Stimulated activated CD8-positive, alpha-beta memory T cell treated with anti-CD3 and anti-CD28 coated beads, Interleukin-12 subunit alpha, Interleukin-12 subunit beta, amount 100 ng/mL, for 4 hours (primary cell): ENCODE data around the gene CEP85.

Source experiments
- DNase-seq: peaks from one replicate; pipeline ENCODE4 v3.0.0-alpha.2; 2020; ENCODE audit warnings: low read depth

The CEP85 gene

GRCh38 chr1:26315874-26316850, 82.2 kb downstream of the CEP85 start:
- no peak for DNase-seq

DNA sequence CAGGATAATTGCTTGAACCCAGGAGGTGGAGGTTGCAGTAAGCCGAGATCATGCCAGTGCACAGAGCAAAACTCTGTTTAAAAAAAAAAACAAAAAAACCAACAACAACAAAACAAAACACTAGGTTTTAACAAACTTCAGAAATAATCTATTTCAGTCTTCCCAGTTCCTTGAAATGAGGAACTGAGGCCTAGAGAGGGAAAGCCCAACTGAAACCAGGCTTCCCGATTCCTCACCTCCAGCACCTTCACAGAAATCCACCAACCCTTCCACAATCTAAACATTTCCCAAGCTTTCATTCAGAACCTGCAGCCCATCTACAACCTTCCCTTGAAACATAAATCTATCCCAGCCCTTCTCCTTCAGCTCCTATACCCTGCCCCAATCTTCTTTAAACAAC, 83.1 kb downstream of the CEP85 start:
- no peak for DNase-seq

DNA sequence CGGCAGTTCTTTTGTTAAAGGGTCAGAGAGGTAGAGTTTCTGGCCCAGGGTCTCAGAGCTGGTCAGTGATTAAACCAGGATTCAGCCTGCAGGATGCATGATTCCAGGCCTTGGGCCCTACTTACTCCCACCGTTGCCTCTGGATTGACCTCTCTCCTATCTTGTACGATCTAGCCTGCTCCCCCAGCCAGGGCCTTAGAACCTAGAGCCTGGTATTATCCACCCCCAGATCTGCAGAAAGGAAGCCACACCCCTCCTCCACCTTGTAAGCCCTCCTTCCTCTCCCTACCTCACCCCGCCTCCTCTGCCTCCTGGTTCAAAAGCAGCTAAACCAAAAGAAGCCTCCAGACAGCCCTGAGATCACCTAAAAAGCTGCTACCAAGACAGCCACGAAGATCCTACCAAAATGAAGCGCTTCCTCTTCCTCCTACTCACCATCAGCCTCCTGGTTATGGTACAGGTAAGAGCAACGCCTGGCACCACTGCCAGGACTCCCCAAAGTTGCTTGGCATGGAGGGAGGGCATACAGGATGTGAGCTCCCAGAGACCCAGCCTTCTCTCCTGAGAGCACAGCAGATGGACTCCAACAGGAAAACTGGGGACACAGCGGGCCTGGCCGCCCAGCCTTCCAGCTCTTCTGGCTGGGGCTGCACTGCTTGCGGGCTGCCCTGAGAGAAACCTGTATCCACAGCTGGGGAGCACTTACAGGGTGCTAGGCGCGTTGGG, 83.8 kb downstream of the CEP85 start, which contains the start of gene CD52:
CD52 (plus strand) TSS at position 347 of the 726 bp plus-strand sequence; CDS start at position 407, 60 bp downstream.
- peak; percentile 58 for DNase-seq

DNA sequence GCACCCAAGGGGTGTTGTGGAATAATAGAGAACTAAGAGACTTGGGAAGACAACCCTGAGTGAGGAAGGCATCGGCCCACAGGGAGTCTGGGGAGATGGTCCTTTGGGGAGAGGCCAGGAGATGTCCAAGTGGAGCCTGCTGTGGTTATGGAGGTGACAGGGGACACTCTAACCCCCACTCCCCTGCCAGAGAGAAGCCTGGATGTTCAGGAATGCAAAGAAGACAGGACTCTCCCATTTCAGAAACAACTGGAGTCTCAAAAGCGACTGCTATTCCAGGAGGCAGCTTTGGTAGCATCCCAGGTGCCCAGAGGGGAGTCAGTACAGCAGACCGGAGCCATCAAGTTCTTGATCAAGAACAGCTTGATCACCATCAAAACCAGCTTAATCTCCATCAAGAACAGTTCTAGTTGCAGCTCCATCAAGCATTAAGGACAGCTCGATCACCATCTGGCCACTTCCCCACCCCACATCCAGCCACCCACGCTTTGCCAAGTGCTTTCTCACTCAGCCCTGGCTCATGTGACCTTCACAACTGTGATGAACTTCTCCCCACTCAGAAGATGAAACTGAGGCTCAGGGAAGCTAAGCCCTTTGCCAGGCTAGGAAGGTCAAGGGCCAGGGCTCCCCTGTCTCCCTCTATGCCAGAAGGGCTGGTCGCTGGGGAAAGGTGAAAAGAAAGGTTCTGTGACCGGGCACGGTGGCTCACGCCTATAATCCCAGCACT, 84.5 kb downstream of the CEP85 start:
- no peak for DNase-seq

- DNase-seq: no peak
These were observed 86.9 kb downstream of the CEP85 start for GRCh38 chr1:26320896-26321295.

DNA sequence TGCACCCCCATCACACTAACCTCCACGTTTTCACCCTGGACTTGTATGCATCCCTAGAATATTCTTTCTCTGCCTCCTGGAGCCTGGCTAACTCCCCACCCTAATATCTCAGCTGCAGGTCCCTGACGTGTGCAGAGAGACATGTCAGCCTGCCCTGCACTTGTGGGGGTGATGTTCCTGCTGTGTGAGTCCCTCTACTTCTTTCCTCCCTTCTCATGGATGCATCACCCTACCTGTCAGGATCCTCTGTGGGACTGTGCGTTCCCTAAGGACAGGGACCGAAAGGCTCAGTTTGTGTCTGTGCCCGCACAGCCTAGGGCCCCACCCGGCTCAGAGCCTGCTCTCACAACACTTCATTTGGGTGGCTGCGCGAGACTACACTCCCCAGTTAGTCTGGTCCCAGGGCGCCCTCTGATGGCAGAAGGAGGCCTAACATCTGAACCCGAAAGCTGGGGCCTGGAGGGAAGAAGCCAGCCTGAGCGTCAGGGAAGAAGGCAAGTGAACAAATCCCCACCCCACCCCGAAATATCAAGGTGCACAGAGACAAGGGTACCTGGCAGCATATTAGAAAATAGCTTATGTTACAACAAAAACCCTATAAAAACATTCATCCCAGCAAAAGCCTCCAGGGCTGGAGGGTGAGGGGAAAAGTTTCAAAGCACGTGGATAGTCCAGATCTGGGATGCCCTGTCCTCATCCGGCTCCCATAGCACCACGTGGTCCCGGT, 87.5 kb downstream of the CEP85 start:
- peak; percentile 82 for DNase-seq

DNA sequence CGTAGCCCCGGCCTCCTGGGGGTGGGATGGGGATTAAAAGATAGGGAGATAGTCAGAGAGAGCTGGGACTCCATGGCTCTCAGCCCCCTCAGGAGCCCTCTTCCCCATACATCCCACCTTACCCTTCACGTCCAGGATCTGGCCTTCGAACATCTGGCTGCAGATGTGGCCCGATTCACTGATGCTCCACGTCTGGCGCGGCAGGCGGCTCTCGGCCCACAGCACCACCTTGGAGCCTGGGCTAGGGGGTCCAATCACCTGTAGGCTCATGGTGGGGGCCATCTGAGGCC, 88.0 kb downstream of the CEP85 start:
- no peak for DNase-seq

GRCh38 chr1:26323382-26323781, 89.4 kb downstream of the CEP85 start:
- no peak for DNase-seq

DNA sequence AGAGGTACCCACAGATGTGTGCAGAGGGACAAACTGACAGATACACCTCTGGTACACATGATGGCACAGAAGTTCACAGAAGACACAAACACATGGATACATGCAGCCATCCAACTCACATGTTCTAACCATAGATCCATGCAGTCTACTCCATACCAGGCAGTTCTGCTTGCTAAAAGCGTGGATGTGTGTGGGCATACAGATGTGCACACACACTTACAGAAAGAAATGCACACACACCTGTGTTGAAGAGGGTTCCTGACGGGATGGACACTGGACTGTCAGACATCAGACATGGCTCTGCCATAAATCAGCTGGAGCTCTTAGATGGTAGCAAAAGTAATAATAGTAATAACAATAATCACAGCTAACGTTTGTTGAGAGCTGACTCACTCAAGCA, 90.5 kb downstream of the CEP85 start:
- DNase-seq: no peak

DNA sequence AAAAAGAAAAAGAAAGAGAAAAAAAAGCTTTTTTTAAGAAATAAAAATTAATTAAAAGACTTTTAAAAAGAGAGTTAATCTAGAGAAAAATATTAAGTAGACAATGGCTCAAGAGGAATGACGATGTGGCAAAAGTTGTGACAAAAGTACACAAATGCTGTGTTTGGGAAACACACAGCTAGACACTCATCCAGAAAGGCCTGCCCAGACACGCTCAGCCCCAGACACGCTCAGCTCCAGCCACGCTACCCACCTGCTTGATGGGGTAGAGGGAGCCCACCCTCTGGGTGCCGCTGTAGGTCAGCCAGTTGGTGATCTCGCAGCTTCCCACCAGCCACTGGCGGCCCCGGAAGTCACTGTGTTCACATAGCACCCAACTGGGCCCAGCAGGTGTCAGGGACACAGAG, 94.0 kb downstream of the CEP85 start:
- DNase-seq: no peak
